ENCODE measurements around the gene PIAS3. TPM values are rescaled to one million over a fixed set of nuclear protein-coding genes. Genes with fewer than 3 reads are reported as not detected.

The PIAS3 gene
- total RNA-seq, 1 experiment from 2014 or later: 16.8 TPM

DNA sequence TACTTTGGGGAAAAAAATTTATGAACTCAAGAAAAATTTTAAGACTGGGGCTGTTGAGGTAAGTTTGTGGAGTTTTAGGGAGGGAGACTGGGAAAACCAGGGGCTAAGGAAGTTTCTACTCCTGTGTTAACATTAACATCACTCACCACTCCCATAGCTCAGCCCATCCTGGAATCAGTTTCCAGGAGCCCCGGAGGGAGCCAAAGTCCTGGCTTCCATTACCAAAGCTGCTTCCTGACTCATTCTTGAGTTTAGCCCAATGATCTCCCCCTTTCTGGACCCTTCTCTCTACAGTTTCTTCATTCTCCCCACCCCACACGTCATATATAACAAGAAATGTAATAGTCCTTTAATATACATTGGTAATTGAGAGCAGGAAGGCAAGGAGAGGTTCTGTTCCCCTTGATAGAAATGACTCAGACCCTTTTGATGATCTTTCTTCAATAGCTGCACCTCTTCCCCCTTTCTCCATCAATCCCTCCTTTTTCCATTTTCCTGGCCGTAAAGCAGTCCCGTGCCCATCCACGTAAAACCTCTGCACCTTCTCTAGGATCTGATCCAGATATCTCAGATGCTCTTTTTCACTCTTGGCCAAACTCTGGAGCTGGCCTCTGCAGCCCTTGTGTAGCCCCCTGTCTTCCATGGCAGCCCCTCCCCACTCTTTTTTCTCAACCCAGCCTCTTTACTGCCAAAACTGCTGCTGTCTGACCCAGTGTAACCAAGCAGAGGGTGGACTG, 4.6 kb upstream of the PIAS3 start:
- H3K27ac ChIP-seq (ENCODE audit: low read length): no peak overlapping the region
- H3K9me3 ChIP-seq (ENCODE audit: low read length): no peaks in the 10 kb centered on the region
- no peak overlapping the region for H3K4me2 ChIP-seq (ENCODE audit: low read depth, low read length, poor library complexity, severe bottlenecking)
- H3K27me3 ChIP-seq (ENCODE audit: low read length): no peaks in the 10 kb centered on the region
- no peaks in the 10 kb centered on the region for H3K36me3 ChIP-seq (ENCODE audit: insufficient read depth, low read length)
- H2AFZ ChIP-seq (ENCODE audit: low read length): no peak overlapping the region
- H3K9ac ChIP-seq (ENCODE audit: low read length): no peak overlapping the region
- H4K20me1 ChIP-seq (ENCODE audit: insufficient read depth, low read depth, low read length): no peaks in the 10 kb centered on the region
- H3K79me2 ChIP-seq (ENCODE audit: low read length): no peaks in the 10 kb centered on the region
- H3K9me2 ChIP-seq (replicated peaks; ENCODE audit: insufficient read depth, low read length): no peaks in the 10 kb centered on the region
- DNase-seq: no peak
- H3K4me3 ChIP-seq (ENCODE audit: low read length): no peak overlapping the region
- H3K4me1 ChIP-seq (ENCODE audit: low read length): peaks cover 16% of the 10 kb centered on the region

DNA sequence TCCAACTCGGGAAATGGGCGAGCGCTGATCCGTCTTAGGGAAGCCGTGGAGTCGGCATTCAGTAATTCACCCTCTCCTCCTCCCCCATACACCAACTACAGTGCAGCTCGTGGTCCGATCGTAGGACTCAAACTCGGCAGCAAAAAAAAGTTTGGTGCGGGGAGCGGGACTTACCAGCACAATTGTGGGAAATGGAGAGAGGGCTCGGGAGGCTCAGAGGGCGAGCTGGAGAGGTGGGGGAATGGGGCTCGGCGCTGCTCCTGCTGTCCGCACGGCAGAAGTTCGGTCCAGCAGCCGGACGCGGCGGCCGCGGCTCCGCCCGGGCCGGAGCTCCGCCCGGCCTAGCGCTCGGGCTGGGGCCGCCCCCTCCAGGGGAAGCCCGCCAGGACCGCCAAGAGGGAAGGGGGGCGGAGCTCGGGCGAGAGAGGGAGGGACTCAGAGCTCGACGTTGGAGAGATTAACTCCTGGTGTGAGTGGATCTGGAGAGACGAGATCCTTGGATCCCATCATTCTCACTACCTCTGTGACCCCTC, 676 bp upstream of the PIAS3 start:
- Histone ChIP-seq H3K79me2 (ENCODE audit: low read length) (peaks cover 14% of the 10 kb centered on the region), H4K20me1 (ENCODE audit: insufficient read depth, low read depth, low read length) (no peaks in the 10 kb centered on the region; the same call in 1 of the 2 replicates), H3K27me3 (ENCODE audit: low read length) (no peaks in the 10 kb centered on the region), H2AFZ (ENCODE audit: low read length) (peak overlapping the region; percentile 99), H3K9me2 (replicated peaks; ENCODE audit: insufficient read depth, low read length) (no peaks in the 10 kb centered on the region), H3K36me3 (ENCODE audit: insufficient read depth, low read length) (0 out of 2 replicates have a peak, but pooled peaks cover 2% of the 10 kb centered on the region), H3K4me1 (ENCODE audit: low read length) (peaks cover 28% of the 10 kb centered on the region), H3K4me3 (ENCODE audit: low read length) (peak overlapping the region; percentile 75), H3K27ac (ENCODE audit: low read length) (peak overlapping the region; percentile 13; the same call in 1 of the 2 replicates), H3K4me2 (ENCODE audit: low read depth, low read length, poor library complexity, severe bottlenecking) (peak overlapping the region; percentile 82), H3K9me3 (ENCODE audit: low read length) (no peaks in the 10 kb centered on the region), H3K9ac (ENCODE audit: low read length) (peak overlapping the region; percentile 78)
- DNase-seq: peak; percentile 87

DNA sequence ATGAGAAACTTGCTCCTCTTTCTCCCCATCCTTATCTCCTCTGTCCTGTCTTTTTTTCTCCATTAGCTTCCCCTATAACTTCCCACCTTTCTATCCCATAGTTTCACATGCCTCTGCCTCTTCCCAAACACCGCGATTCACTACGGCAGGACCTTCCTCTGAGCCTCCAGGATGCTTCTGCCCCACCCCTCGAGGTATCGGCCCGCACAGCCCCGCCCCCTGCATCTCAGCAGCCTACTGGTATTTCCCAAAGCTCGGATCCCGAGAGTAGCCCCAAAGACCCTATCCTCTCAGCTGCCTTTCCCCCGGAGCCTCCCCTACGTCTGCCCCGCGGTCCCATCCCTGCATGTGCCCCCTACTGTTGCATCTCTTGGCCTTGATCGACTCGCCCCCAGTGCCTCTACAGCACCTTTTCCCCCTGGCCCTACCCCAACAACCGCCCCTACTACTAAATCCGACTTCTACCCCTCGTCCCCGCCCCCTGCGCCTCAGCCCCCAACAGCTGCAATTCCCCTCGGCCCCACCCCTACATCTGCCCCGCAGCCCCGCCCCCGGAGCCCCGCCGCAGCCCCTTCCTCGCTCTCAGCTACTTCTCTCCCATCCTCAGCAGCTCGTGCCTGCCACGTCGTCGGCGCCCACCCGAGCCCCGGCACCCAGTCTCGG, 512 bp downstream of the PIAS3 start:
- Histone ChIP-seq H3K9ac (ENCODE audit: low read length) (peak overlapping the region; percentile 78), H3K9me3 (ENCODE audit: low read length) (no peaks in the 10 kb centered on the region), H2AFZ (ENCODE audit: low read length) (peak overlapping the region; percentile 86; the same call in 1 of the 2 replicates), H3K27ac (ENCODE audit: low read length) (peak overlapping the region; percentile 54; the same call in 1 of the 2 replicates), H3K36me3 (ENCODE audit: insufficient read depth, low read length) (0 out of 2 replicates have a peak, but pooled peaks cover 2% of the 10 kb centered on the region), H3K4me1 (ENCODE audit: low read length) (peaks cover 28% of the 10 kb centered on the region), H3K9me2 (replicated peaks; ENCODE audit: insufficient read depth, low read length) (no peaks in the 10 kb centered on the region), H4K20me1 (ENCODE audit: insufficient read depth, low read depth, low read length) (no peaks in the 10 kb centered on the region; the same call in 1 of the 2 replicates), H3K4me2 (ENCODE audit: low read depth, low read length, poor library complexity, severe bottlenecking) (peak overlapping the region; percentile 82), H3K79me2 (ENCODE audit: low read length) (peaks cover 14% of the 10 kb centered on the region), H3K4me3 (ENCODE audit: low read length) (peak overlapping the region; percentile 75), H3K27me3 (ENCODE audit: low read length) (no peaks in the 10 kb centered on the region)
- DNase-seq: peak; percentile 84

DNA sequence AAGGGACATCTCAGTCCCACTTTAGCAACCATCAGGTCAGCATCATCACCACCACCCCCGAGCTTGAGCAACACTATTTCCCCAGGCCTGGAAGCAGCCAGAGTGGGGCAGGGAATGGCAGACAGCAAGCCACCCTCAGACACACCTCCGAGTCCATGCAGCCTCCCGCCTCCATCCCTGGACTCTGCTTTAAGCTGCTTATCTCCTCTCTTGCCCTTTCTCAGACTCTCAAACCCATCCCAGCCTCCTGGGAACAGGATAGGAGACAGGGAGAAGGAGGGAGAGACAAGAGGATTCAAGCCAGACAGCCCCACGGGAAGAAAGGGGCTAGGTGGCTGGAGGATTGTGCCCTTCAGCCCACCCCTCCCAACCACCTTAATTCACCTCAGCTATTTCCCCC, 1.7 kb downstream of the PIAS3 start:
- Histone ChIP-seq H3K36me3 (ENCODE audit: insufficient read depth, low read length) (0 out of 2 replicates have a peak, but pooled peaks cover 2% of the 10 kb centered on the region), H3K27ac (ENCODE audit: low read length) (no peak overlapping the region), H3K9ac (ENCODE audit: low read length) (peak overlapping the region; percentile 78; the same call in 1 of the 2 replicates), H3K9me2 (replicated peaks; ENCODE audit: insufficient read depth, low read length) (no peaks in the 10 kb centered on the region), H3K4me1 (ENCODE audit: low read length) (peaks cover 28% of the 10 kb centered on the region), H3K4me3 (ENCODE audit: low read length) (no peak overlapping the region), H3K4me2 (ENCODE audit: low read depth, low read length, poor library complexity, severe bottlenecking) (peak overlapping the region; percentile 82), H2AFZ (ENCODE audit: low read length) (no peak overlapping the region), H3K27me3 (ENCODE audit: low read length) (no peaks in the 10 kb centered on the region), H3K79me2 (ENCODE audit: low read length) (peaks cover 14% of the 10 kb centered on the region), H3K9me3 (ENCODE audit: low read length) (no peaks in the 10 kb centered on the region), H4K20me1 (ENCODE audit: insufficient read depth, low read depth, low read length) (no peaks in the 10 kb centered on the region; the same call in 1 of the 2 replicates)
- no peak for DNase-seq

DNA sequence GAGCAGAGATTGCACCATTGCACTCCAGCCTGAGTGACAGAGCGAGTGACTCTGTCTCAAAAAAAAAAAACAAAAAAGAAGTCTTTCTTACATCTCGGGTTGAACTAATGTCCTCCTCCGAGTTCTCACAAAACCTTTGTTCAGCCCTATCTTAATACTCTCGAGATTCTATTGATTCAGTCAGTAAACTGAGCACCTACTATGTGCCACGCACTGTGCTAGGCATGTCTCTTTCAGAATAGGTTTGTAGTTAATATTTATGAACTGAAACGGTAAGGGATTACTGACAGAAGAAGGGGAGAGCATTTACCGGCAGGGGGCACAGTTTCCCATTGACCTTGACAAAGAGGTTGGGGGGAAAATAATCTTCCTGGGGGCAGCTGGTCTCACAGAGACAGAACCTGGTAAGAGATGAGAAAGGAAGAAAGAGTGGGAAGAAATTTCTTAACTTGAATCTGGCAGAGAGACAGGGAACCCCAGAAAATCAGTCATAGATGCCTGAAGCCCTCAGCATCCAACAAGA, 3.4 kb downstream of the PIAS3 start:
- Histone ChIP-seq H3K4me3 (ENCODE audit: low read length) (no peak overlapping the region), H3K27me3 (ENCODE audit: low read length) (no peaks in the 10 kb centered on the region), H3K36me3 (ENCODE audit: insufficient read depth, low read length) (0 out of 2 replicates have a peak, but pooled peaks cover 2% of the 10 kb centered on the region), H3K27ac (ENCODE audit: low read length) (no peak overlapping the region), H3K4me2 (ENCODE audit: low read depth, low read length, poor library complexity, severe bottlenecking) (no peak overlapping the region), H4K20me1 (ENCODE audit: insufficient read depth, low read depth, low read length) (no peaks in the 10 kb centered on the region; the same call in 1 of the 2 replicates), H3K9me3 (ENCODE audit: low read length) (no peaks in the 10 kb centered on the region), H3K9ac (ENCODE audit: low read length) (no peak overlapping the region), H2AFZ (ENCODE audit: low read length) (no peak overlapping the region), H3K4me1 (ENCODE audit: low read length) (peaks cover 20% of the 10 kb centered on the region), H3K9me2 (replicated peaks; ENCODE audit: insufficient read depth, low read length) (no peaks in the 10 kb centered on the region), H3K79me2 (ENCODE audit: low read length) (peaks cover 14% of the 10 kb centered on the region)
- peak; percentile 75 for DNase-seq

DNA sequence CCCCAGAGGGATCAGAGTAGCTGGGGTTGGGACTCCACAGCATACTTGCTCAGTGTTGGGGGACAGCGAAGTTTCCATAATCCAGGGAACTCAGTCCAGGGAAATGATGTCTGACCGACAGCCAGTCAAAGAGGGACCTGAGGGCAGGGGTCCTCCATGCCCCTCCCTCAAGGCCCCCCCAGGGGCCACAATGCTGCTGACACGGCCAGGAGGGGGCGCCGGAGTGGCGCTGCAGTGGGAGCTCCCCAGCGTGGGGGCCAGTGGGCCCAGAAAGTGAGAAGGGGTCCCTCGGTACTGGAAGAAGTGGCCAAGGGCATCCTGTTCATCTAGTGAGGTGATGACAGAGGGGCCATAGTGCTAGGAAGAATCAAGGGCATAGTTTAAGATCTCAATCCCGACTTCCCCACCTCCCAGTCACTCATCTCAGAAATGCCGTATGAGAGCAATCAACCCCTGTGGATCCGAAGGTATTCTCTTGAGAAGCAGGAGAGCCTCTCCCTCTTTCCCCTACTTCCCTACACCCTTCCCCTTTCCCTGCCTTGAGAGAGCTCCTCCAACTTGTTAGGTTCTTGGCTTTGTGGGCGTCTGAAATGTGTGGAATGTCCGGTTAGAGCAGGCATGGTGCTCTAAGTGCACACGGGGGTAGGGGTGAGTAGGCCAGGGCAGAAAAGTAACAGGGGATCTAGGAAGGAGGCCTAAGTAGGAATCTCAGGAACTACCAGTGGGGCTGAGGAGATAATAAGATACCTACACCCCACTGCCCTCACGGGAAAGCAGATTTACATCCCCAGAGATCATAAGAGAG, 9.3 kb downstream of the PIAS3 start:
- DNase-seq: no peak
- Histone ChIP-seq H3K9ac (ENCODE audit: low read length) (no peak overlapping the region), H3K27ac (ENCODE audit: low read length) (no peak overlapping the region), H3K79me2 (ENCODE audit: low read length) (no peaks in the 10 kb centered on the region), H3K27me3 (ENCODE audit: low read length) (no peaks in the 10 kb centered on the region), H3K4me1 (ENCODE audit: low read length) (peaks cover 27% of the 10 kb centered on the region), H3K4me3 (ENCODE audit: low read length) (no peak overlapping the region), H2AFZ (ENCODE audit: low read length) (no peak overlapping the region), H3K36me3 (ENCODE audit: insufficient read depth, low read length) (0 out of 2 replicates have a peak, but pooled peaks cover 4% of the 10 kb centered on the region), H3K9me2 (replicated peaks; ENCODE audit: insufficient read depth, low read length) (no peaks in the 10 kb centered on the region), H3K9me3 (ENCODE audit: low read length) (no peaks in the 10 kb centered on the region), H4K20me1 (ENCODE audit: insufficient read depth, low read depth, low read length) (no peaks in the 10 kb centered on the region), H3K4me2 (ENCODE audit: low read depth, low read length, poor library complexity, severe bottlenecking) (no peak overlapping the region)

DNA sequence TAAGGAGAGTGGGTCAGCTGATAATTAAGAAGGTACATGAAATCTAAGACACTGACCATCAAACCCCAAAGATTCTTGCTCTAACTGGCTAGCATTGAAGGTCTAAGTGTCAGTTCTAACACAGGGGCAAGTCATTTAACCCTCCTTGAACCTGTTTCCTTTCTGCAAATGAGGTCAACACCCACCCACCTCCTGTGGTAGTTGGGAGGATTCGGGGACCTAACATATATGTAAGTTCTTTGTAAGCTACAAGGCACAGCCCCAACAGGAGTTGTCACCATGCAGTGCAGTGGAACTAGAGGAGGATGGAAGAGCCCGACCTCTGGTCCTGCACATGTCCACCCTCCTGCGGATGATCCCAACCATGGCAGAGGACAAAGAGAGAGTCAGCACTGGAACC, 11.1 kb downstream of the PIAS3 start:
- DNase-seq: no peak
- Histone ChIP-seq H4K20me1 (ENCODE audit: insufficient read depth, low read depth, low read length) (no peaks in the 10 kb centered on the region), H3K4me3 (ENCODE audit: low read length) (no peak overlapping the region), H3K9me3 (ENCODE audit: low read length) (no peaks in the 10 kb centered on the region), H3K9ac (ENCODE audit: low read length) (no peak overlapping the region), H3K79me2 (ENCODE audit: low read length) (no peaks in the 10 kb centered on the region), H3K4me1 (ENCODE audit: low read length) (peaks cover 42% of the 10 kb centered on the region), H3K4me2 (ENCODE audit: low read depth, low read length, poor library complexity, severe bottlenecking) (no peak overlapping the region), H3K36me3 (ENCODE audit: insufficient read depth, low read length) (peaks cover 10% of the 10 kb centered on the region; the same call in 1 of the 2 replicates), H3K9me2 (replicated peaks; ENCODE audit: insufficient read depth, low read length) (no peaks in the 10 kb centered on the region), H3K27me3 (ENCODE audit: low read length) (no peaks in the 10 kb centered on the region), H3K27ac (ENCODE audit: low read length) (no peak overlapping the region), H2AFZ (ENCODE audit: low read length) (no peak overlapping the region)
